Caki2 (cell line): ENCODE measurements around the gene TSC22D1. TPM values are rescaled to one million over a fixed set of nuclear protein-coding genes. Genes with fewer than 3 reads are reported as not detected.
"Not testable (repeated sequence)": the region's sequence is repeated elsewhere in the genome, so short reads cannot be mapped to it uniquely, and the experiment has no call there.

Experiments
- DNase-seq: peaks from one replicate; pipeline ENCODE4 v3.0.0-alpha.2; 2015; ENCODE audit warnings: low read depth
- in situ Hi-C: cut with HindIII; loops from 2 replicates; pipeline ENCODE4 v1.10.0; 2016; ENCODE audit warnings: low sequenced_read_pairs, low pct_unique_long_range_greater_than_20kb, mixed read lengths
- total RNA-seq: library from RNA; depleted of rRNA; stranded (reverse); fragments of >200 nt; shearing (Covaris generic); gene quantifications from 2 replicates; pipeline ENCODE4 v1.2.3, GENCODE V29; 2014; ENCODE audit warnings: low replicate concordance

The TSC22D1 gene
- total RNA-seq, 1 experiment from 2014 or later, result 53.8 TPM

DNA sequence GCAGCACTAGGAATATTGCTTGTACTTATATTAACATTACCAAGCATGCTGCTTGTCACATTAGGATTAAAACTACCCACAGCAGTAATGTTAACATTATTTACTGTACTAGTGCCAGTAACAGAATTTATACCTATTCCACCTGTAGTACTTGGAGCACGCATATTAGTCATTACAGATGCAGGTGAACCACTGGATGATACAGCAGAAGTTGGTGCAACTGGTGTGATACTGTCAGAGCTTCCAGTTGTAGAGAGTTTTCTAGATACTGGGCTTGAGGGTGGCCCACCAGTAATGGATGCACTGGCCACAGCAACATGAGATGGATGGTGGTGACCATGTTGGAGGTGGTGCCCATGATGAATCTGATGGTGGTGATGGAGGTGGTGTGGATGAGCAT, 1.1 kb downstream of the TSC22D1 start:
- no peak for DNase-seq
- in situ Hi-C loops, result no loop called here

- in situ Hi-C loops, result no loop called here
- peak; percentile 14 for DNase-seq
These were observed 1.7 kb downstream of the TSC22D1 start for GRCh38 chr13:44574466-44574855.

- peak; percentile 25 for DNase-seq
These were observed 2.2 kb downstream of the TSC22D1 start for GRCh38 chr13:44573790-44574465.

GRCh38 chr13:44573071-44573470, 3.1 kb downstream of the TSC22D1 start:
- DNase-seq, result no peak
- in situ Hi-C loops, result no loop called here

More at GRCh38 chr13:44573790-44574465, 2.2 kb downstream of the TSC22D1 start:
- in situ Hi-C loops, result no loop called here

- DNase-seq, result no peak
- in situ Hi-C loops, result no loop called here
These were observed 9.5 kb downstream of the TSC22D1 start for GRCh38 chr13:44566601-44567000.

DNA sequence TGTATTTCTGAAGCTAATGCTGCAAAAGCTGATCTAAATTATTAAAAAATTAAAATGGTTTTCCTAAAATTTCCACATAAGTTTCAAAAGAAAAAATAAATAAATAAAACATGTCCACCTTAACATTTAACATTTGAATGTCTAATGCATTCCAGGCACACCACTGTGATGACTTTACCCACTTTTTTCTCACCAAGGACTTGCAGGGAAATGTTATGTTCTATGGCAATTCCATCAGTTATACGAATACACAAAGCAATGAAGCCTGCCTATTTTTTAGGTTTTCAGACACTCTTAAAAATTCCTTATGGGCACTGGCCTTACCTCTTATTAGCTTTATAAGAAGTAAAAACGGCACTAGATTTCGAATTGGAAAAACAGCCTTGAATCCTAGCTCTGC, 10.2 kb downstream of the TSC22D1 start:
- no peak for DNase-seq
- in situ Hi-C loops, result no loop called here

GRCh38 chr13:44564936-44565335, 11.2 kb downstream of the TSC22D1 start:
- in situ Hi-C loops, result no loop called here
- DNase-seq, result no peak

DNA sequence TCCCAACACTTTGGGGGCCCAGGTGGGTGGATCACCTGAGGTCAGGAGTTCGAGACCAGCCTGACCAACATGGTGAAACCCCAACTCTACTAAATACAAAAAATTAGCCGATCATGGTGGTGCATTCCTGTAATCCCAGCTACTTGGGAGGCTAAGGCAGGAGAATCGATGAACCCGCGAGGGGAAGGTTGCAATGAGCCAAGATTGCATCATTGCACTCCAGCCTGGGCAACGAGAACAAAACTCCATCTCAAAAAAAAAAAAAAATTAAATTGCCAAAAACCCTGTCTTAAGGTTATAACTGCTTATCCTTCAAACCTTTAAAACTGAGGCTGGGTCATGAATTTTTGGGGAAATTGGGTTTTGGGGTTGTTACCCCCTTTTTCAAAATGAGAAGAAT, 13.3 kb downstream of the TSC22D1 start:
- DNase-seq, in situ Hi-C loops: not testable (repeated sequence)

GRCh38 chr13:44561351-44561750, 14.8 kb downstream of the TSC22D1 start:
- in situ Hi-C loops, result no loop called here
- DNase-seq, result no peak

- DNase-seq, result no peak
- in situ Hi-C loops, result no loop called here
These were observed 18.1 kb downstream of the TSC22D1 start for GRCh38 chr13:44557986-44558385.

GRCh38 chr13:44555207-44555606, 20.9 kb downstream of the TSC22D1 start:
- no peak for DNase-seq
- in situ Hi-C loops, result no loop called here

- in situ Hi-C loops, result no loop called here
- DNase-seq, result no peak
These were observed 26.7 kb downstream of the TSC22D1 start for GRCh38 chr13:44549476-44549875.

- no peak for DNase-seq
- in situ Hi-C loops, result no loop called here
These were observed 30.0 kb downstream of the TSC22D1 start for GRCh38 chr13:44546164-44546563.

DNA sequence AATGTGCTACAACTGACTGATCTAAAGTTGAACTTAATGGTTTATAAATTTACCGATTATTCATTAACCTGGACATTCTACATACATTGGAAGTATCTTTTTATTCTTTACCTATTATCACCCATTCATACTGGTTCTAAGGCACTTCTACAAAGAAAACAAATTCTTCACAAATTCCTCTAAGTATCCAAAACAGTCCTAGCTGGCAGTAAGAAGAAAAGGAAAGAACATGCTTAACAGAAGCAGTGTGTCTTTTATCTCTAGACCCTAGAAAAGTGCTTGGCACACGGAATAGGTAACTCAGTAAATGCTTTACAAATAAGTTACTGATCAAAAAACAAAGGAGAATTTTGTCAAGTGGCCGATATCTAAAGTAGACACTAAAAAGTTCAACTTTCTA, 32.8 kb downstream of the TSC22D1 start:
- peak; percentile 39 for DNase-seq

DNA sequence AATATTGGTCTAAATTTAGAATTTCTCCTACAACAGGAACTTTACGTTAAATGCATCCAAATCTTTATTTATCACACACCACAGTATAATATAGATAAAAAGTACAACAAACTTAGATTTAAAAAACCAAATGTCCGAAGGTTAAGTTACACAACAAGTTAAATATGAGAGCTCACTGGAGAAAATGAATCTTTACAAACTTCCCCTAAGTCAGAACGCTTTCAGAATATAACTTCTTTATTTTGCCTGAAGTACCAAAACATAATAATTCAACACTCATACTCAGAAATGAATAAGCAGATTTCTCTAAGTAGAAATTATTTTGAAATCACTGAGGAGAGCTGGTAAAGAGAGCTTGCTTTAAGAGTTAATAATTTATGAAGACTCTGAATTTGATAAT, 33.8 kb downstream of the TSC22D1 start:
- no peak for DNase-seq
- in situ Hi-C loops, result no loop called here

More for the DNA sequence above, 32.8 kb downstream of the TSC22D1 start:
- in situ Hi-C loops, result no loop called here

- DNase-seq, result no peak
- in situ Hi-C loops, result no loop called here
These were observed 34.5 kb downstream of the TSC22D1 start for GRCh38 chr13:44541601-44542000.

GRCh38 chr13:44540761-44541434, 35.2 kb downstream of the TSC22D1 start:
- in situ Hi-C loops, result no loop called here
- no peak for DNase-seq

DNA sequence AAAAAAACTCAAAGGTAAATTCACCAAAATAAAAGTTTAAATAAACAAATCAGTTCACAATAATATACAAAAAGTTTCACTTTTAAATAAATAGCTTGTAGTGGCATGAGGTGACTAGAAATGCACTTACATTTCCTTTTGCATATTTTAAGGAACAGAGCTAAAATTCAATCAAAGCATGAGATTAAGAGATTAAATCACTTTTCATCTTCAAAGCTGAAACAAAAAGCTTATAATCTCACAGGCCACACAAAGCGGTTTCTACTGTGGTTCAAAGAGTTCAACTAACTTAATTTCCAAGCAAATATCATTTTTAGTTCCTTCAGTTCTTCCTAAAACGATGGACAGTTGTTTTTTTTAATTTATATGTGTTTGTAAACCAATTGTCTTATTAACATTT, 38.9 kb downstream of the TSC22D1 start:
- in situ Hi-C loops, result no loop called here
- DNase-seq, result no peak

GRCh38 chr13:44523146-44524015, 52.7 kb downstream of the TSC22D1 start:
- in situ Hi-C loops, result no loop called here
- DNase-seq, result peak; percentile 66
